Glutamatergic neuron (in vitro differentiated cells): ENCODE measurements around the gene PRPF6. TPM values are rescaled to one million over a fixed set of nuclear protein-coding genes. Genes with fewer than 3 reads are reported as not detected.
"Not testable (repeated sequence)": the region's sequence is repeated elsewhere in the genome, so short reads cannot be mapped to it uniquely, and the experiment has no call there.

Experiments
- DNase-seq: peaks from one replicate; pipeline ENCODE4 v3.0.0; 2022
- H3K27ac Mint-ChIP-seq: one replicate; pipeline ENCODE4 v1.8.0; 2020; ENCODE audit warnings: mild to moderate bottlenecking, mixed read lengths, inconsistent platforms; ENCODE audit not compliant: unreplicated experiment
- H3K27me3 Mint-ChIP-seq: one replicate; pipeline ENCODE4 v1.8.0; 2020; ENCODE audit warnings: mild to moderate bottlenecking, moderate library complexity, mixed read lengths, inconsistent platforms; ENCODE audit not compliant: unreplicated experiment
- H3K36me3 Mint-ChIP-seq: one replicate; pipeline ENCODE4 v1.8.0; 2020; ENCODE audit warnings: mild to moderate bottlenecking, mixed read lengths, inconsistent platforms; ENCODE audit not compliant: unreplicated experiment
- H3K4me1 Mint-ChIP-seq: one replicate; pipeline ENCODE4 v1.8.0; 2020; ENCODE audit warnings: mild to moderate bottlenecking, low read depth, mixed read lengths, inconsistent platforms; ENCODE audit not compliant: unreplicated experiment
- H3K4me3 Mint-ChIP-seq: one replicate; pipeline ENCODE4 v1.8.0; 2020; ENCODE audit warnings: mild to moderate bottlenecking, mixed read lengths, inconsistent platforms; ENCODE audit not compliant: unreplicated experiment
- H3K9me3 Mint-ChIP-seq: one replicate; pipeline ENCODE4 v1.8.0; 2020; ENCODE audit warnings: mild to moderate bottlenecking, moderate library complexity, mixed read lengths, inconsistent platforms; ENCODE audit not compliant: unreplicated experiment
- total RNA-seq: library from RNA; stranded (reverse); fragmentation: NEBNext Ultra II Directional; extraction: Animal tissue kit (Norgen Biotek cat#: 25700); gene quantifications from one replicate; pipeline ENCODE4 v1.2.1, GENCODE V29; 2021; ENCODE audit not compliant: unreplicated experiment
- TF ChIP-seq, protein P1 (sequence below): fragments of 200-600 bp; sonication (generic); IDR thresholded peaks from one replicate; pipeline ENCODE4 v1.5.0; 2021; ENCODE audit not compliant: partially characterized antibody, unreplicated experiment

Gene PRPF6
- total RNA-seq, 1 donor from 2014 or later = 60.9 TPM

DNA sequence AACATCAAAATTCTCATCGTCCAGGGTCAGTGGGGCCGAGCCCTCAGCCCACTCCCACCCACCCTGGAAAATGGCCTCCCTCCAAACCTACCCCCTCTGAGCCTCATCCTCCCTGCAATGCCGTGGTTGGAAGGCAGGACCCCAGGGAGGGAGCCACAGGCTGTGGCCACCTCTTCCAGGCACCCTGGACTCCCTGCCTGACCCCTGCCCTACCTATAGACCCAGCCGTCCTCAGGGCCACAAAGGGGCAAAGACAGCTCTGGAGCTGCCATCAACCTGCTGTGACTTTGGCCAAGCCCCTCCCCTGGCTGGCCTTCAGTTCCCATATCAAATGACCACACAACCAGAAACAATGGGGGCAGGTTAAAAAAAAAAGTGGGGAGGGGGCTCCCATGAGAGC is 22.5 kb upstream of the PRPF6 start:
- no peaks in the 10 kb centered on the region for H3K9me3 Mint-ChIP-seq

DNA sequence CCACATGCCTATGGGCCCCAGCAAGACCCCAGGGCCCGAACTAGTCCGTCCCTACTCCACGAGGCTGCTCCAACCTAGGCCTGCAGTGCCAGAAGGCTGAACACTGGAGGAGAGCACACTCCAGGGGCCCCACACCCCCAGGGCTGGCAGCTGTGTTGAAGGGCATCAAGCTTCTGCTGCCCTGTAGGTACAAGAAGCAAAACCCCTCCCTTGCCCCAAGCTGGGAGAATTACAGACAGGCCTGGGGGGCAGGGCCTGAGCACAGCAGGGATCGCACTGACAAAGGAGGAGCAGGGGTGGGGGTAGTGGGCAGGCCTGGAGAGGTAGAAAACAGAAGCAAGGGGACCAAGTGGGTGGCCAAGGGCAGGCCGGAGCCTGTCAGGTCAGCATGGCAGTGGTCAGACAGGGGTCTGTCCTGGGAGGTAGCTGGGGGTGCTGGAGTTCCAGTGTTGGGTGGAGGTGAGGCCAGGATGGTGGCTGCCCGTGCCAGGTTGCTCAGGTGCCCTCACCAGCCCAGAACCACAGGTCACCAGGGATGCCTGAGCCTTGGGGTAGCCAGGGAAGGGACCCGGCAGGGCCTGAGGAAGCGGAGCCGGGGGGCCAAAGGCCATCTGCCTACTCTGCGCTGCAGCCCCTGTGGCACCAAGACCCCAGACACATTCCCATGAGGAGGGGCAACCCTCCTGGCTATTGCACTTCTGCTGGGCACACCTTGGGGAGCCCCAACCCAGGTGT is 21.8 kb upstream of the PRPF6 start:
- no peak overlapping the region for H3K4me3 Mint-ChIP-seq
- peak overlapping the region; percentile 28 for H3K27ac Mint-ChIP-seq
- no peaks in the 10 kb centered on the region for H3K9me3 Mint-ChIP-seq
- TF ChIP-seq, protein P1, sequence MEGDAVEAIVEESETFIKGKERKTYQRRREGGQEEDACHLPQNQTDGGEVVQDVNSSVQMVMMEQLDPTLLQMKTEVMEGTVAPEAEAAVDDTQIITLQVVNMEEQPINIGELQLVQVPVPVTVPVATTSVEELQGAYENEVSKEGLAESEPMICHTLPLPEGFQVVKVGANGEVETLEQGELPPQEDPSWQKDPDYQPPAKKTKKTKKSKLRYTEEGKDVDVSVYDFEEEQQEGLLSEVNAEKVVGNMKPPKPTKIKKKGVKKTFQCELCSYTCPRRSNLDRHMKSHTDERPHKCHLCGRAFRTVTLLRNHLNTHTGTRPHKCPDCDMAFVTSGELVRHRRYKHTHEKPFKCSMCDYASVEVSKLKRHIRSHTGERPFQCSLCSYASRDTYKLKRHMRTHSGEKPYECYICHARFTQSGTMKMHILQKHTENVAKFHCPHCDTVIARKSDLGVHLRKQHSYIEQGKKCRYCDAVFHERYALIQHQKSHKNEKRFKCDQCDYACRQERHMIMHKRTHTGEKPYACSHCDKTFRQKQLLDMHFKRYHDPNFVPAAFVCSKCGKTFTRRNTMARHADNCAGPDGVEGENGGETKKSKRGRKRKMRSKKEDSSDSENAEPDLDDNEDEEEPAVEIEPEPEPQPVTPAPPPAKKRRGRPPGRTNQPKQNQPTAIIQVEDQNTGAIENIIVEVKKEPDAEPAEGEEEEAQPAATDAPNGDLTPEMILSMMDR = no peak
- H3K4me1 Mint-ChIP-seq = peaks cover 4% of the 10 kb centered on the region
- no peak for DNase-seq
- H3K27me3 Mint-ChIP-seq = no peaks in the 10 kb centered on the region
- no peaks in the 10 kb centered on the region for H3K36me3 Mint-ChIP-seq

More for the DNA sequence above, 22.5 kb upstream of the PRPF6 start:
- Mint-ChIP-seq H3K27ac (peak overlapping the region; percentile 64), H3K36me3 (no peaks in the 10 kb centered on the region), H3K27me3 (peaks cover 1% of the 10 kb centered on the region), H3K4me1 (peaks cover 7% of the 10 kb centered on the region), H3K4me3 (no peak overlapping the region)
- no peak for DNase-seq
- TF ChIP-seq, protein P1 = no peak

DNA sequence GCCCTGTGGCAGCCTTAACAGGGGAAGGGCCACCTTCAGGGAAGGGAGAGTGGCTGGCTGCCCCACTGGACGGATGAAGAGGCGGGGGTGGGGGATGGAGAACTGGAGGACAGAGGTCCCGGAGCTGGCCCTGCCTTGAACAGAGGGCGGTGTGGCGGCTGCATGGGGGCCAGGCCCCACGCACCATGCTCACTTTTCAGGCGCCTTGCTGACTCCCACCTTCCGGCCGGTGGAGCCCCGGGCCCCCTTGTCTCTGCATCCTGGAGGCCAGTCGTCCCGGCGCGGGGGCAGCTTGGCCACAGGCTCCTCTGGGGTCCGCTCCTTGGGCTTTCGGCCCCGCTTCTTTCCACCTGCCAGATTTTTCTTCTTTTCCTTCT is 21.2 kb upstream of the PRPF6 start:
- DNase-seq = no peak
- no peaks in the 10 kb centered on the region for H3K4me1 Mint-ChIP-seq
- H3K36me3 Mint-ChIP-seq = no peaks in the 10 kb centered on the region
- H3K4me3 Mint-ChIP-seq = no peak overlapping the region
- no peak overlapping the region for H3K27ac Mint-ChIP-seq
- H3K9me3 Mint-ChIP-seq = no peaks in the 10 kb centered on the region
- H3K27me3 Mint-ChIP-seq = no peaks in the 10 kb centered on the region
- TF ChIP-seq, protein P1 = no peak

DNA sequence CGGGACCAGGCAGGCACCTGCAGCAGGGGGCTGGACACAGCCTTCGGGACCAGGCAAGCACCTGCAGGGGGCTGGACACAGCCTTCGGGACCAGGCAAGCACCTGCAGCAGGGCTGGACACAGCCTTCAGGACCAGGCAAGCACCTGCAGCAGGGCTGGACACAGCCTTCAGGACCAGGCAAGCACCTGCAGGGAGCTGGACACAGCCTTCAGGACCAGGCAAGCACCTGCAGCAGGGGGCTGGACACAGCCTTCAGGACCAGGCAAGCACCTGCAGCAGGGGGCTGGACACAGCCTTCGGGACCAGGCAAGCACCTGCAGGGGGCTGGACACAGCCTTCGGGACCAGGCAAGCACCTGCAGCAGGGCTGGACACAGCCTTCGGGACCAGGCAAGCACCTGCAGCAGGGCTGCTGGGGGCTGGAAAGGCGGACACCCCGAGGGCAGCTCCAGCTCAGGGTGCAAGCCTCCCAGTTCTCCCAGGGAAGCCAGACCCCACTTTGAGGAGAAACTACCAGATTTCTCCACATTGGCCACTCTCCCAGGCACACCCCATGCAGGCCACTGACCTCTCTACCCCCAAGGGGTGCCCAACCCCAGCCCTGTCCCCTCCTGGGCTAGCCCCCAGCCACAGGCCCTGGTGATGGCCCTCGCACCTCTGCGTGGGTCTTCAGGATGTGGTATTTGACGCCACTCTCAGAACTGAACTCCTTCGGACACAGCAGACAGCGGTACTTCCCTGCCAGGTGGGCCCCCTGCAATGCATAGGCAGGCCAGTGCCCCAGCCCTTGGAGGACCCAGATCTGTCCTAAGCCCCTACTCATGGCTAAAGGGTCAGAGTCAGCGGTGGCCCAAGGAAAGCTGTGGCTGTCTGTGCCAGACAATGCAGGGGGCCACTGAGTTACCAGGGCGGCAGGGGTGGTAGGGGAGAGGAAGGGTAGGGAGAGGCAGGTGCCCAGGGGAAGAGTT is 20.0 kb upstream of the PRPF6 start:
- DNase-seq, H3K4me1 Mint-ChIP-seq, H3K9me3 Mint-ChIP-seq, H3K36me3 Mint-ChIP-seq, H3K27me3 Mint-ChIP-seq, H3K4me3 Mint-ChIP-seq, H3K27ac Mint-ChIP-seq: not testable (repeated sequence)

DNA sequence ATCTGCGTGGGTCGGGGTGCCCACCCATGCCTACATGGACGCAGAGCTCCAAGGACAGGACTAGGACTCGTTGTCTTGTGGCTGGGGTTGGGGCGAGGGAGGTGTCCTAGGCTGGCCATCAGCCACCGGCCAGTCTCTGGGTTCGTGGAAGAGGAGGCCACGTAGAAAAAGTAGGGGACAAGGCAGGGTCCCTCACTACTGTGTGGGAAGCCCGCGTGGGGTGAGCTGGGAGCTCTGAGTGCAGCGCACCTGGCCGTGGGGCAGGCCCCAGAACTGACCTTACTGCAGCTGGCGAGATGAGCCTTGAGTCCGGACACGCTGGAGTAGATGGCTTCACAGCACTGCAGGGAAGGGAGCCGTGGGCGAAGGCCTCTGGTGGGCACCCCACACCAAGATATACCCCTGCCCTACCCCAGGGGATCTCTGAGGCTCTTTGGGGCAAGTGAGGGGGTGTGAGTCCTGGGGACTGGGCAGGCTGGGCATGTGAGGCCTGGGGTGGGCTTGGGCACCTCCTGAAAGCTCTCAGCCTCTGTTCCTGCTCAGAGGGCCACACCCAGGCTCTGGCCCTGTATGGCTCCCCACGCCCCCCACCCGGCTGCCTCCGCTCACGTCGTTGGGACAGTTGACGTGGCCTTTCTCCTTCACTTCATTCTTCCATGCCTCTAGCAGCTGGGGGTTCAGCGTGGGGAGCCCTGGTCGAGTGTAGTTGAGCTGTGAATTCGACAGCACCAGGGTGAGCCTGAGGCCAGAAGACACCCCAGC is 19.1 kb upstream of the PRPF6 start:
- no peak overlapping the region for H3K4me3 Mint-ChIP-seq
- no peaks in the 10 kb centered on the region for H3K36me3 Mint-ChIP-seq

More for the DNA sequence above, 19.1 kb upstream of the PRPF6 start:
- Mint-ChIP-seq H3K27me3 (no peaks in the 10 kb centered on the region), H3K9me3 (no peaks in the 10 kb centered on the region), H3K27ac (no peak overlapping the region), H3K4me1 (no peaks in the 10 kb centered on the region)
- peak; percentile 1 for DNase-seq
- TF ChIP-seq, protein P1 = no peak
